PC-3 (cell line): ENCODE results near the gene DIP2A. TPM values are rescaled to one million over a fixed set of nuclear protein-coding genes. Genes with fewer than 3 reads are reported as not detected.

Source experiments
- ATAC-seq: fragments of 200-7000 bp; cut with Tn5 transposase; 2 replicates; pipeline ENCODE4 v1.9.1; 2020; ENCODE audit warnings: mild to moderate bottlenecking, moderate library complexity
- BruUV-seq: library from RNA; stranded (reverse); fragments of 400-500 nt; replicated peaks from 2 replicates; lab custom pipeline; 2021; lab: Mats Ljungman, UMichigan
- CTCF ChIA-PET: fragments of 300-600 bp; sonication (Branson Sonifier 250); formaldehyde crosslinking; loops from one replicate; lab custom pipeline; 2022; ENCODE audit warnings: antibody characterized with exemption; lab: Charles Lee
- POLR2A ChIA-PET: fragments of 300-600 bp; sonication (Branson Sonifier 250); formaldehyde crosslinking; loops from one replicate; lab custom pipeline; 2022; ENCODE audit warnings: antibody characterized with exemption; ENCODE audit not compliant: unreplicated experiment; lab: Charles Lee
- DNase-seq: peaks from one replicate; pipeline ENCODE4 v3.0.0-alpha.2; 2015
- H2AFZ ChIP-seq: fragments of 300-600 bp; sonication (generic); 2 replicates; pipeline ENCODE4 v1.6.0; 2016; ENCODE audit warnings: antibody characterized with exemption, low read length
- H3F3A ChIP-seq: fragments of 300-600 bp; sonication (generic); one replicate; pipeline ENCODE4 v1.6.0; 2017; ENCODE audit warnings: antibody characterized with exemption, low read length, control low read depth, mild to moderate bottlenecking; ENCODE audit not compliant: unreplicated experiment
- H3K27ac ChIP-seq: fragments of 300-600 bp; sonication (generic); 2 replicates; pipeline ENCODE4 v1.5.1; 2016; ENCODE audit warnings: mild to moderate bottlenecking, low read length
- H3K27me3 ChIP-seq: fragments of 300-600 bp; sonication (generic); 2 replicates; pipeline ENCODE4 v1.6.1; 2016; ENCODE audit warnings: low read length, mixed read lengths
- H3K36me3 ChIP-seq: fragments of 300-600 bp; sonication (generic); 2 replicates; pipeline ENCODE4 v1.6.1; 2016; ENCODE audit warnings: low read depth, mixed run types, low read length, mixed read lengths
- H3K4me1 ChIP-seq: fragments of 300-600 bp; sonication (generic); 2 replicates; pipeline ENCODE4 v1.5.1; 2016; ENCODE audit warnings: low read length; ENCODE audit not compliant: insufficient read depth
- H3K4me2 ChIP-seq: fragments of 300-600 bp; sonication (generic); 2 replicates; pipeline ENCODE4 v1.6.0; 2016; ENCODE audit warnings: low read length
- H3K4me3 ChIP-seq: fragments of 300-600 bp; sonication (generic); 2 replicates; pipeline ENCODE4 v1.5.1; 2016; ENCODE audit warnings: mild to moderate bottlenecking, low read length, mixed read lengths
- H3K79me2 ChIP-seq: fragments of 300-600 bp; sonication (generic); 2 replicates; pipeline ENCODE4 v1.6.1; 2017; ENCODE audit warnings: low read length, mixed read lengths
- H3K9ac ChIP-seq: fragments of 300-600 bp; sonication (generic); 2 replicates; pipeline ENCODE4 v1.6.0; 2016; ENCODE audit warnings: mild to moderate bottlenecking, low read length
- H3K9me2 ChIP-seq: fragments of 300-600 bp; sonication (generic); replicated peaks from 2 replicates; pipeline ENCODE4 v1.6.1; 2016; ENCODE audit warnings: mixed run types, low read length, mixed read lengths
- H3K9me3 ChIP-seq: fragments of 300-600 bp; sonication (generic); 2 replicates; pipeline ENCODE4 v1.6.1; 2016; ENCODE audit warnings: low read length, mixed read lengths
- H4K20me1 ChIP-seq: fragments of 300-600 bp; sonication (generic); 2 replicates; pipeline ENCODE4 v1.6.1; 2016; ENCODE audit warnings: low read length, mixed read lengths
- CTCF ChIP-seq: fragments of 300-600 bp; sonication (generic); conservative IDR thresholded peaks from 2 replicates; pipeline ENCODE4 v1.5.1; 2017; ENCODE audit warnings: antibody characterized with exemption, low read depth, mild to moderate bottlenecking, low read length
- EZH2 ChIP-seq: fragments of 300-600 bp; sonication (generic); IDR thresholded peaks from one replicate; pipeline ENCODE4 v1.6.1; 2017; ENCODE audit warnings: antibody characterized with exemption, mild to moderate bottlenecking, low read length; ENCODE audit not compliant: unreplicated experiment
- EZH2phosphoT487 ChIP-seq: fragments of 300-600 bp; sonication (generic); IDR thresholded peaks from 2 replicates; pipeline ENCODE4 v1.6.1; 2018; ENCODE audit warnings: mild to moderate bottlenecking, antibody characterized with exemption, low read length, borderline replicate concordance
- intact Hi-C: fragments of 100-400 bp; cut with micrococcal nuclease; formaldehyde crosslinking; loops from 2 replicates; pipeline ENCODE4 v1.9.0; 2023
- total RNA-seq: library from RNA; depleted of rRNA; stranded (reverse); fragments of >200 nt; gene quantifications from 2 replicates; pipeline ENCODE4 v1.2.3, GENCODE V29; 2014

Gene DIP2A
- total RNA-seq, 1 experiment from 2014 or later, result 23.7 TPM

GRCh38 chr21:46483300-46484295 is 24.9 kb downstream of the DIP2A start:
- Histone ChIP-seq H2AFZ (no peak overlapping the region), H3K9me2 (no peaks in the 10 kb centered on the region), H3F3A (no peaks in the 10 kb centered on the region), H4K20me1 (0 out of 2 replicates have a peak, but pooled peaks cover 3% of the 10 kb centered on the region), H3K4me2 (no peak overlapping the region), H3K4me3 (no peak overlapping the region), H3K27me3 (no peaks in the 10 kb centered on the region), H3K79me2 (peaks cover 5% of the 10 kb centered on the region; the same call in 1 of the 2 replicates), H3K4me1 (no peaks in the 10 kb centered on the region), H3K27ac (no peak overlapping the region), H3K9me3 (no peaks in the 10 kb centered on the region), H3K9ac (no peak overlapping the region), H3K36me3 (peaks cover 4% of the 10 kb centered on the region; the same call in 1 of the 2 replicates)
- no peak for DNase-seq
- intact Hi-C loops, result no loop called here
- CTCF ChIA-PET, result no interaction called here
- peak; percentile 31; the same call in 1 of the 2 replicates for ATAC-seq
- BruUV-seq, result no TSS peak
- TF ChIP-seq EZH2phosphoT487 (no peak), CTCF (no peak), EZH2 (no peak)
- POLR2A ChIA-PET, result no interaction called here

GRCh38 chr21:46486481-46487126 is 27.9 kb downstream of the DIP2A start:
- no peaks in the 10 kb centered on the region for H3K9me2 ChIP-seq
- no peak overlapping the region for H3K27ac ChIP-seq
- TF ChIP-seq CTCF, result no peak
- TF ChIP-seq EZH2phosphoT487, result no peak
- no peak for TF ChIP-seq EZH2
- no TSS peak for BruUV-seq
- H3F3A ChIP-seq, result no peaks in the 10 kb centered on the region
- no peak overlapping the region for H2AFZ ChIP-seq
- no peaks in the 10 kb centered on the region for H3K79me2 ChIP-seq
- ChIA-PET POLR2A (no interaction called here), CTCF (no interaction called here)
- H3K27me3 ChIP-seq, result no peaks in the 10 kb centered on the region
- peaks cover 5% of the 10 kb centered on the region for H3K36me3 ChIP-seq
- no peak for DNase-seq
- H3K9me3 ChIP-seq, result no peaks in the 10 kb centered on the region
- H4K20me1 ChIP-seq, result 0 out of 2 replicates have a peak, but pooled peaks cover 3% of the 10 kb centered on the region
- H3K9ac ChIP-seq, result no peak overlapping the region
- H3K4me3 ChIP-seq, result no peak overlapping the region
- no peak for ATAC-seq
- H3K4me2 ChIP-seq, result no peak overlapping the region
- intact Hi-C loops, result no loop called here
- no peaks in the 10 kb centered on the region for H3K4me1 ChIP-seq
